22Rv1 (cell line): ENCODE results near the gene ENO2.

Source experiments
- CTCF ChIP-seq: fragments of 450-650 bp; IDR thresholded peaks from 2 replicates; pipeline ENCODE4 v1.5.1; 2017; ENCODE audit warnings: mild to moderate bottlenecking
- ZFX ChIP-seq: fragments of 450-650 bp; IDR thresholded peaks from 2 replicates; pipeline ENCODE4 v1.6.1; 2017; ENCODE audit warnings: antibody characterized with exemption, borderline replicate concordance

- TF ChIP-seq ZFX (no peak), CTCF (no peak)
Measured at GRCh38 chr12:6871052-6871957, 43.1 kb upstream of the ENO2 start.
